Epithelial cell of proximal tubule (primary cell): ENCODE measurements around the gene RNF144A. TPM values are rescaled to one million over a fixed set of nuclear protein-coding genes. Genes with fewer than 3 reads are reported as not detected.

Experiments used
- DNase-seq: peaks from one replicate; pipeline ENCODE4 v3.0.0-alpha.2; 2011; ENCODE audit warnings: low read depth
- H3K4me3 ChIP-seq: 2 replicates; pipeline ENCODE4 v1.5.1; 2011; ENCODE audit warnings: low read depth, mild to moderate bottlenecking, low read length
- total RNA-seq: library from RNA; depleted of rRNA; stranded (reverse); fragments of >200 nt; gene quantifications from 2 replicates; pipeline ENCODE4 v1.2.3, GENCODE V29; 2015
- TF ChIP-seq, protein P1 (sequence below): conservative IDR thresholded peaks from 2 replicates; pipeline ENCODE4 v1.5.1; 2012; ENCODE audit warnings: low read depth, mild to moderate bottlenecking, low read length

The RNF144A gene
- total RNA-seq, 1 donor from 2014 or later, result 17.4 TPM

DNA sequence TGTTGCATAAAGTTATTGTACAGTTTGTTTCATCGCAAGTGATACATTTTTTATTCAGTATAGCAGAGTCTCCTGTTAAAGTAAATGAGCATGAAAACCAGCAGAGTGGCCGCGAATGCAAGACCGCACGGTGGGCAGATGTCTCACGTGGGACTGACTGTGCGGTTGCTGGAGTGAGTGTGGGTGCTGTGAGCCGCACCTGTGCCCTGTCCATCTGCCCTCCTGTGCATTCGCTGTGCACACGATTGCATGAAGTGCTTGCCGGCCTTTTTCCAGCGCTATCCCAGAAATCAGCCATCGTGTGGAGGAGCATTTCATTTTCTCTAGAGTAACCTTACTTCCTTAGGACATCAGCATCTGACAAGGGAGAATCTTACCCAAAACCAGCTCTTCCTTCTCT, 118.7 kb downstream of the RNF144A start:
- TF ChIP-seq, protein P1, sequence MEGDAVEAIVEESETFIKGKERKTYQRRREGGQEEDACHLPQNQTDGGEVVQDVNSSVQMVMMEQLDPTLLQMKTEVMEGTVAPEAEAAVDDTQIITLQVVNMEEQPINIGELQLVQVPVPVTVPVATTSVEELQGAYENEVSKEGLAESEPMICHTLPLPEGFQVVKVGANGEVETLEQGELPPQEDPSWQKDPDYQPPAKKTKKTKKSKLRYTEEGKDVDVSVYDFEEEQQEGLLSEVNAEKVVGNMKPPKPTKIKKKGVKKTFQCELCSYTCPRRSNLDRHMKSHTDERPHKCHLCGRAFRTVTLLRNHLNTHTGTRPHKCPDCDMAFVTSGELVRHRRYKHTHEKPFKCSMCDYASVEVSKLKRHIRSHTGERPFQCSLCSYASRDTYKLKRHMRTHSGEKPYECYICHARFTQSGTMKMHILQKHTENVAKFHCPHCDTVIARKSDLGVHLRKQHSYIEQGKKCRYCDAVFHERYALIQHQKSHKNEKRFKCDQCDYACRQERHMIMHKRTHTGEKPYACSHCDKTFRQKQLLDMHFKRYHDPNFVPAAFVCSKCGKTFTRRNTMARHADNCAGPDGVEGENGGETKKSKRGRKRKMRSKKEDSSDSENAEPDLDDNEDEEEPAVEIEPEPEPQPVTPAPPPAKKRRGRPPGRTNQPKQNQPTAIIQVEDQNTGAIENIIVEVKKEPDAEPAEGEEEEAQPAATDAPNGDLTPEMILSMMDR, result no peak
- H3K4me3 ChIP-seq, result no peak overlapping the region
- DNase-seq, result no peak

- peak; percentile 3 for DNase-seq
- TF ChIP-seq, protein P1, result peak; percentile 91
- H3K4me3 ChIP-seq, result no peak overlapping the region
Measured at GRCh38 chr2:7037340-7038333, 120.4 kb downstream of the RNF144A start.

- TF ChIP-seq, protein P1, result no peak
- no peak for DNase-seq
Measured at GRCh38 chr2:7040547-7040946, 123.3 kb downstream of the RNF144A start.

GRCh38 chr2:7041421-7041820, 124.2 kb downstream of the RNF144A start:
- no peak for DNase-seq
- H3K4me3 ChIP-seq, result no peak overlapping the region
- TF ChIP-seq, protein P1, result no peak

More at GRCh38 chr2:7040547-7040946, 123.3 kb downstream of the RNF144A start:
- no peak overlapping the region for H3K4me3 ChIP-seq

DNA sequence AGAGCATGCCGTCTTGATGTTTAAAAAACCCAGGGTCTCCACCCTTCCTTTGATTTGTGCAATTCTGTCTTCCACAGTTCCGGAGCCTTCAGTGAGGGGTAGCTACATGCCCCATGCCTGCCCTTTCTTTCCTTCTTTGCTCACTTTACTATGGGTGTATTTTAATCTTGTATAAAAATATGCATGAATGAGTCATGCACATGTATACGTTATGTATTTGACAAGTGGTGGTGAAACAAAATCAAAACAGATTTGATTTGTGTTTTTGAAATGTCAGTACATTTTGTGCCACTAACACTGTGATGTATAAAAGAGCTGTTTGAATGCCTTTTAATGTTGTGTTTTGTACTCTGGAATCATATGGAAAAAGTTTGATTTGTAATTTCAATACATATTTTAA, 126.5 kb downstream of the RNF144A start:
- no peak overlapping the region for H3K4me3 ChIP-seq
- TF ChIP-seq, protein P1, result no peak
- no peak for DNase-seq

- H3K4me3 ChIP-seq, result no peak overlapping the region
- TF ChIP-seq, protein P1, result peak; percentile 100
- no peak for DNase-seq
Measured at GRCh38 chr2:7044253-7045250, 127.3 kb downstream of the RNF144A start.
